ENCODE results near the gene SUZ12.
A peak's percentile ranks its signal among the peaks of the same experiment; 100 is the strongest.
"Not testable (repeated sequence)": the region's sequence is repeated elsewhere in the genome, so short reads cannot be mapped to it uniquely, and the experiment has no call there.

SUZ12 gene

DNA sequence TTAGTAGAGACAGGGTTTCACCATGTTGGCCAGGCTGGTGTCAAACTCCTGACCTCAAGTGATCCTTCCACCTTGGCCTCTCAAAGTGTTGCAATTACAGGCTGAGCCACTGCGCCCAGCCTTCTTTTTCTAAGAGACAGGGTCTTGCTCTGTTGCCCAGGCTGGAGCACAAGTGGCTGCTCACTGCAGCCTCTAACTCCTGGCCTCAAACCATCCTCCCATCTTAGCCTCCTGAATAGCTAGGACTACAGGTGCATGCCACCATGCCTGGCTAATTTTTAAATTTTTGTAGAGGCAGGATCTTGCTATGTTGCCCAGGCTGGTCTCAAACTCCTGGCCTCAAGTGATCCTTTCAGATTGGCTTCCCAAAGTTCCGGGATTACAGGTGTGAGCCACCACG is 15.1 kb downstream of the SUZ12 start:
- DNase-seq (ENCODE audit: low spot score): not testable (repeated sequence)

DNA sequence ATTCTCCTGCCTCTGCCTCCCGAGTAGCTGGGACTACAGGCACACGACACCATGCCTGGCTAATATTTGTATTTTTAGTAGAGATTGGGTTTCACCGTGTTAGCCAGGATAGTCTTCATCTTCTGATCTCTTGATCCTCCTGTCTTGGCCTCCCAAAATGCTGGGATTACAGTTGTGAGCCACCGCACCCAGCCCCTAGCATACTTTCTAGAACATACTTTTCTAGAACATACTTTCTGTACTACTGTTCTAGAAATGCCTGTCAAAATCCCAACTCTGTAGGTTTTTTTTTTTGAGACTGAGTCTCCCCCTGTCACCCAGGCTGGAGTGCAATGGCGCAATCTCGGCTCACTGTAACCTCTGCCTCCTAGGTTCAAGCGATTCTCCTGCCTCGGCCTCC is 27.3 kb downstream of the SUZ12 start:
- DNase-seq (ENCODE audit: low spot score): not testable (repeated sequence)

DNA sequence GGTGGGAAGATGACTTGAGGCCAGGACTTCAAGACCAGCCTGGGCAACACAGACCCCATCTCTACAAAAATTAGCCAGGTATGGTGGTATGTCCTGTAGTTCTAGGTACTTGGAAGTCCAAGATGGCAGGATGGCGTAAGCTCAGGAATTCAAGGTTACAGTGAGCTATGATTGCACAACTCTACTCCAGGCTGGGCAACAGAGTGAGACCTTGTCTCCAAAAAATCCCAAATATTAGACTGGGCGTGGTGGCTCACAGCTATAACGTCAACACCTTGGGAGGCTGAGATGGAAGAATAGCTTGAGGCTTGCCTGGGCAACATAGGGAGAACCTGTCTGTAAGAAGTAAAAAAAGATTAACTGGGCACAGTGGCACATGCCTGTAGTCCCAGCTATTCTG is 30.8 kb downstream of the SUZ12 start:
- no peak for DNase-seq (ENCODE audit: low spot score)

DNA sequence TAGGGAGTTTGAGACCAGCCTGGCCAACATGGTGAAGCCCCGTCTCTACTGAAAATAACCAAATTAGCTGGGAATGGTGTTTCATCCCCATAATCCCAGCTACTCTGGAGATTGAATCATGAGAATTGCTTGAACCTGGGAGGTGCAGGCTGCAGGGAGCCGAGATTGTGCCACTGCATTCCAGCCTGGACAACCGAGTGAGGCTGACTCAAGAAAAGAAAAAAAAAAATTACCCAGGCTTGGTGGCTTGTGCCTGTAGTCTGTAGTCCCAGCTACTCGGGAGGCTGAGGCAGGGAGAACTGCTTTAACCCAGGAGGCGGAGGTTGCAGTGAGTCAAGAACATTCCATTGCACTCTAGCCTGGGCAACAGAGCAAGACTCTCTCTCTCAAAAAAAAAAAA is 33.6 kb downstream of the SUZ12 start:
- not testable (repeated sequence) for DNase-seq (ENCODE audit: low spot score)

DNA sequence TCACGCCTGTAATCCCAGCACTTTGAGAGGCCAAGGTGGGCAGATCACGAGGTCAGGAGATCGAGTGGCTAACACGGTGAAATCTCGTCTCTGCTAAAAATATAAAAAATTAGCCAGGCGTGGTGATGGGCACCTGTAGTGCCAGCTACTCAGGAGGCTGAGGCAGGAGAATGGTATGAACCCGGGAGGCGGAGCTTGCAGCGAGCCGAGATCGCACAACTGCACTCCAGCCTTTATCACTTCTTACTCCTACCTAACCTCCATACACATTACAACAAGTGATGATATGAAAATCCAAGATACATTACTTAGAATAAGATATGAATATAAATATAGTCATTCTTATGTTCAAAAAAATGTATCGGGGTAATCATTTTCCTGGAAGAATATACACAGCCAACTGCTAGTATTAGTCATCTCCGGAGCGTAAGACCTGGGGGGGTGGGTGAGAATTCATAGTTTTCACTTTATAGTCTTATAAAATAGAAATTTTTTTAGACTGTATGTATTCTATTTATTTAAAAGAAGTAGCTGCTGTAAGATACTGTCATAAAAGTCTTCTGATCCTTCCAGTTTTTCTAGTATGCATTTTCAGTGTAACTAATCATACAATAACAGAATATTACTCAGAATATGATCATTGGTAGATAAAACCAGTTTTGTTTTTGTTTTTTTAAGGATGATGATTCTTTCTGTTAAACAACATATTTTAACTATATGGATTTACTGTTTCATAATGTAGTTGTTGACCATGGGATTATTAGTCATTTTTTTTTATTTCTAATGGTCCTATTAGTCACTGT is 37.7 kb downstream of the SUZ12 start:
- not testable (repeated sequence) for DNase-seq (ENCODE audit: low spot score)

DNA sequence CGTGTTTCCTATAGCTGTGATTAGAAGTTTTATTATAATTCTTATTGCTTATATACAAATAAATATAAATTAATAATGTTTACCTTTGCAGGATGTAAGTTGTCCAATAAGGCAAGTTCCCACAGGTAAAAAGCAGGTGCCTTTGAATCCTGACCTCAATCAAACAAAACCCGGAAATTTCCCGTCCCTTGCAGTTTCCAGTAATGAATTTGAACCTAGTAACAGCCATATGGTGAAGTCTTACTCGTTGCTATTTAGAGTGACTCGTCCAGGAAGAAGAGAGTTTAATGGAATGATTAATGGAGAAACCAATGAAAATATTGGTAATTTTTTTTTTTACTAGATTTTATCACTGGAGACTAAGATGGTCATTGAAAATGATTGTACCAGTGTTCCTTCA is 38.6 kb downstream of the SUZ12 start:
- DNase-seq (ENCODE audit: low spot score): not testable (repeated sequence)

DNA sequence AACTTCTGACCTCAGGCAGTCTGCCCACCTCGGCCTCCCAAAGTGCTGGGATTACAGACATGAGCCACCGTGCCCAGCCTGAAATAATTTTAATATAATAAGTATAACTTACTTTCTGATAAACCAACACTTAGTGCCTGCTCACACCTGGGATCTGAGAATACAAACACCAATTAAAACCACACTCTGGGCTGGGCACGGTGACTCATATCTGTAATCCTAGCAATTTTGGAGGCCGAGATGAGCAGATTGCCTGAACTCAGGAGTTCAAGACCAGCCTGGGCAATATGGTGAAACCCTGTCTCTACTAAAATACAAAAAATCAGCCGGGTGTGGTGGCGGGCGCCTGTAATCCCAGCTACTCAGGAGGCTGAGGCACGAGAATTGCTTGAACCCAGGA is 55.0 kb downstream of the SUZ12 start:
- not testable (repeated sequence) for DNase-seq (ENCODE audit: low spot score)

DNA sequence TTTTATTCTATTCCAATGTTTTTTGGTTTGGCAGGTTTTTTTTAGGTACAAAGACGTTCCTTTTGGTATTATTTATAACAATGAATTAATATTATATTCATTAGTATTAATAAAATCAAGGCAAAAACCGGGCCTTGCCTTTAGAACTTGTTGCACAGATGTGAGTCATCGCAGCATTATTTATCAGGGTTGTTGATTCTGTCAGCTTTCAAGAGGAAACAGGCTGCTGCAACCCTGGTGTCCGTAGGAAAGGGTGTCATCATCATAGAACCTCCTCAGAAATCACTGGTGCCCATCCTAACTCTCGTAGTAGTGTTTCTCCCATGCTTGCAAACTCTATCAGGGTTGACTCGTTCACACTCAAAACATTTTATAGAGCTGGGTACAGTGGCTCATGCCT is 60.2 kb downstream of the SUZ12 start:
- no peak for DNase-seq (ENCODE audit: low spot score)

DNA sequence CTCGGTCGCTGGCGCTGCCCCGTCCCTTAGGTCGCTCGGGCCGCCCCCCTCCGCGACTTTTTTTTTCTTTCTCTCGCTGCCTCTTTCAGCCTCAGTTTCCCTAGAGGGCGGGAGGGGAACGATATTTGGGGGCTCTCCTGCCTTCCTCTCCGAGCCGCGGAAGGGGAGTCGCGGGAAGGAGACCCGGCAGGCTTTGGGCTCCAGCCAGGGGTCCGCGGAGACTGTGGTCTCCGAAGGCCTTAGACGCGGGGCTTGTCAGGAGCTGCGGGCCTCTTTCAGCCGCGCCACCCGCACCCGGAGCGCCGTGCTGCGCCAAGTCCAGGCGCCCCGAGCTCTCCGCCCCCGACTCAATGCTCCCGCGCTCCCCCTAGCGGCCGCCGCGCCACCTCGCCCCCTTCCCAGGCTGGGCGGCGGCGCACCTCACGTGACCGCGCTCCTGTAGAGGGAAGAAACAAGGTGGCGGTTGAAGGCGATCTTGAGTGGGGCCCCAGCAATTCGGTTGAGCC is 70.2 kb downstream of the SUZ12 start, which contains the start of gene LRRC37B:
TSS of gene LRRC37B (plus strand) at position 427 of the 506 bp plus-strand sequence. CDS start 14,010 bp downstream, outside the sequence.
- DNase-seq (ENCODE audit: low spot score): peak; percentile 93

DNA sequence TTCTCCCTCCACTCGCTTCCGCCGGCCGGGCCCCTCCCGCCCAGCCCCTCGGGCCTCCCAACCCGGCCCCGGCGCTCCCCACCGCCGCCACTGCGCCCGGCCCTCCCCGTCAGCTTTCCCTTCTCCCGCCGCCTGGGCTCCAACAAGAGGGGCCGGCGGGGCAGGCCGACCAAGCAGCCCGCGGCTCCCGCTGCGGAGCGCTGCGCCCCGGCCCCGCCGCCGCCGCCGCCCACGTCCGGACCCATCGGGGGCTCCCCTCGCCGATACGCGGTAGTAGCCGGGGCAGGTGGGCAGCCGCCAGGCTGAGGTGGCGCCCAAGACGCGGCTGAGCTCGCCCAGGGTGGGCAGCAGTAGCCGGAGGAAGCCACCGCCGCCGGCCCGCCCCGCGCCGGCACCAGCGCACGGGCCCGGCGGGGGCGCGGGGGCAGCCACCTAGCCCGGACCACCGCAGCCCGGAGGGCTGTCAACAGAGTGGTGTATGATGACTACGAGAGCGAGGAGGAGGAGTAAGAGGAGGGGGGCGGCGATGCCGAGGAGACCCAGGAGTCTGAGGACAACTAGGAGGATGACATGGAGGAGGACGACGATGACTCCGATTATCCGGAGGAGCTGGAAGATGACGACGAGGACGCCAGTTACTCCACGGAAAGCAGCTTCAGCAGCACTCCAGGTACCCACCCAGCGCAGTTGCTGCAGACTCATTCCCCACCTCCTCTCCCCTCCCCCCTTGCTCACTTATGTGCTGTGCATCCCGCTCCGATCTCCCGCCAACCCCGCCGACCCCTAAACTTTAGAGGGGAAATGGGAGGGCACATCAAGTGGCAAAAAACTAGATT is 70.9 kb downstream of the SUZ12 start:
- DNase-seq (ENCODE audit: low spot score): peak; percentile 72

DNA sequence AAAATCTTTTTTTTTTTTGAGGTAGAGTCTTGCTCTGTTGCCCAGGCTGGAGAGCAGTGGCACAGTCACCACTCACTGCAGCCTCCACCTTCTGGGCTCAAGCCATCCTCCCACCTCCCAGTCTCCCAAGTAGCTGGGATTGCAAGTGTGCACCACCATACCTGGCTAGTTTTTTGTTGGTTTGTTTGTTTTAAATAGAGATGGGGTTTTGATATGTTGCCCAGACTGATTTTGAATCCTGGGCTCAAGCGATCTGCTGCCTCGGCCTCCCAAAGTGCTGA is 72.4 kb downstream of the SUZ12 start:
- no peak for DNase-seq (ENCODE audit: low spot score)

DNA sequence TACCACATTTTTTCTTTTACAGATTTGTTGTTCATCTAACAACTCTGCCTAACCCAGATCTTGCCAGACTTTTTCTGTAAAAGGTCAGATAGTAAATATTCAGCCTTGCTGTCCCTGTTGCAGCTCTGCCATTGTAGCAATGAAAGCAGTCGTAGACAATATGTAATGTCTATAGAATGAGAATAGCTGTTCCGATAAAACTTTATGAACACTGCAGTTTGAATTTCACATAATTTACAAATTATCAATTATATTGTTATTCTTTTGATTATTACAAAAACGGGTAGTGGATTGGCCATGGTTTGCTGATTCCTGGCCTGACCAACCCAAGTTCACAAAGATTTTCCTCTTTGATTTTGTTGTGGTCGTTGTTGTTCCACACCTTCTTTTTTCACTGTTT is 73.3 kb downstream of the SUZ12 start:
- no peak for DNase-seq (ENCODE audit: low spot score)

DNA sequence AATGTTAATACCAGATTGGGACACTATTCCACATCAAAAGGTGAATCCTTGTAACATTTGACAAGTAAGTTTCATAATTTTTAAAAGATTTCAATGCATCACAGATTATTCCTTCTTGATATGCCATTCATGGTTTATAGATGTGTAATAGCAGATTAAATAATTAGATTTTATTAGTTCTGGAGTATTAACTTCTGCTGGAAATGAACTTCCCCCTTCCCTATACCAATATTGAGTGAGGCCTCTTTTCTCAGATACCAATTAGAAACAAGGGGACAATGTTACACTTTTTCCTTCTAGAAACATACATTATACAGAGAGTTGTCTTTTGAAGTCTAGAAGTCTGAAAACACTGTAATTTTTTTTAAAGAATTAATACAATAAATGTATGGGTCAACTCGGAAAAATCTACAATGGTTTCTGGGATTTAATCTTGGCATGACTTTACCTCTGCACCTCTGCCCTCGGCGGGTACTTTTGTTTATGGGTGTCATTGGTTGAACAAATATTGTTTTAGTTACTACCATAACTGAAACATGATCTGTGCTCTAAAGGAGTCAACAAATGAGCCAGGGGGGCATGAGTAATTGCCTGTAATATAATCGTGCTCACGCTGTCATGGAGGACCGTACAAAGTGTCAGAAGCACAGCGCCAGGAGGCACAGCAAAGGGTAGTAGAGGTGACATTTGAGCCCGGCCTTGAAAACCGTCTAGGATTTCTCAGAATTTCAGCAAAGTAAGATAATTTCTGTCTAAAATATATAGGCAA is 78.6 kb downstream of the SUZ12 start:
- no peak for DNase-seq (ENCODE audit: low spot score)

DNA sequence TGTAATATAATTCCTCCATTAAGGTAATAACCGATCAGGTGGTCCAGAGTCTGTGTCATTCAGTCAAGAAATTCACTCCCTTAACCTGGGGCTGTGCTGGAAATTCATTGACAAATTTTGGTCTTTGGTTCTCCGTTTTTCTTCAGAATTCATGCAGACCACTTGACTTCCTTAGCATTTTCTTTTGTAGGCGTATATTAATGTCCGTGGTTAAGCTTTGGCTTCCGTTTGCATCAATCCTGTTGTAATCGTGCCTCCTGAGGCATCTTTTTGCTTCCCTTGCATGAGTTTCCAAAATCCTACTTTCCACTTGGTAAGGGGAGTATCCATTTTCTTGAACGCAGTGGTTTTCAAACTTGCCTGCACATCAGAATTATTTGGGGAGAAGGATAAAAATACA is 79.4 kb downstream of the SUZ12 start:
- no peak for DNase-seq (ENCODE audit: low spot score)

DNA sequence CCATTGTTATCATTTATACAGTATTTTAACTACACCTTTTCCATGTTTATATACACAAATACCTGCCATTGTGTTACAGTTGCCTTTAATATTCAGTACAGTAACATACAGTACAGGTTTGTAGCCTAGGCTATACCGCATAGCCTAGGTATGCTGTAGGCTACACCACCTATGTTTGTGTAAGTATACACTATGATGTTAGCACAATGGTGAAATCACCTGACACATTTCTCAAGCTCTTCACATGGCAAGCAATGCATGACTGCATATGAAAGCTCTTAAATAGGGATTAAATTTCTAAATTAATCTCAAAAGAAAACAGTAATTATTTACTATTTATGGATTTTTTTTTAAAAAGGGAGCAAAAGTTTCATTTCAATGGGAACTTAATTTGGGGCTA is 82.4 kb downstream of the SUZ12 start:
- DNase-seq (ENCODE audit: low spot score): no peak

DNA sequence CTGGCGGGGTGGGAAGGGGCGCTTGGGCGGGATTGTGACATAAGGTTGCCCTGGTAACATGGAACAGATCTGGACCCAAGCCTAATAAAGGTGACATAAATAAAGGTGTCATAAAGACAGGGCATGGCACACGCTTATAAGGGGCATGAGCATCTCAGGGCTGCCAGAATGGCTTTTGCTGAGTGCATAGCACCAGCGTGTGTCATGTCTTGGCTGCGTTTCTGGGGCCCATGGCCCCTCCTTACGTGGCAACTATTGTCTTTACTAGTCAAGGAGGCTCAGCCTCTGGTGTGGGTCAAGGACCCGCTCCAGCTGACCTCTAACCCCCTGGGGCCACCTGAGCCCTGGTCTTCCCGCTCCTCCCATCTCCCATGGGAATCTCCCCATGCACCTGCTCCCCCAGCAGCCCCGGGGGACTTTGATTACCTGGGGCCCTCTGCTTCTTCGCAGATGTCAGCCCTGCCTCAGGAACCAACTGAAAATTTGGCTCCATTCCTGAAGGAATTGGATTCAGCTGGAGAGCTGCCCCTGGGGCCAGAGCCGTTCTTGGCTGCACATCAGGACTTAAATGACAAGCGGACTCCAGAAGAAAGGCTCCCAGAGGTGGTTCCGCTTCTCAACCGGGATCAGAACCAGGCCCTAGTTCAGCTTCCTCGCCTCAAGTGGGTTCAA is 84.3 kb downstream of the SUZ12 start:
- DNase-seq (ENCODE audit: low spot score): no peak

DNA sequence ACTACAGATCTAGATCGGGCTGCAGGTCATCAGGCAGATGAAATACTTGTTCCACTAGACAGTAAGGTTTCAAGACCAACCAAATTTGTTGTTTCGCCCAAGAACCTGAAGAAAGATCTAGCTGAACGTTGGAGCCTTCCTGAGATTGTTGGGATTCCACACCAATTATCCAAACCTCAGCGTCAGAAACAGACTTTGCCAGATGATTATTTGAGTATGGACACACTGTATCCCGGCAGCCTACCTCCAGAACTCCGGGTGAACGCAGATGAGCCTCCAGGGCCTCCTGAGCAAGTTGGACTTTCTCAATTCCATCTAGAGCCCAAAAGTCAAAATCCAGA is 84.8 kb downstream of the SUZ12 start:
- no peak for DNase-seq (ENCODE audit: low spot score)

DNA sequence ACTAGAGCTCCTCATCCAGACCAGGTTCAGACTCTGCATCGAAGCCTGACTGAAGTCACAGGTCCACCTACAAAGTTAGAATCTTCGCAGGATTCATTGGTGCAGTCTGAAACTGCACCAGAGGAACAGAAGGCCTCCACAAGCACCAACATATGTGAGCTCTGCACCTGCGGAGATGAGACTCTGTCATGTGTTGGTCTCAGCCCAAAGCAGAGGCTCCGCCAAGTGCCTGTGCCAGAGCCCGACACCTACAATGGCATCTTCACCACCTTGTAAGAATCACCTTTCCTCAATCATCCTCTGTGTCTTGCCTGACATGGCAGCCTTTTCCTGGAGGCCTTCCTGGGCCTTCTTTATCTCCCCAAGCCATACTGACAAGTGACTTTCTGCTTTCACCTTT is 85.7 kb downstream of the SUZ12 start:
- DNase-seq (ENCODE audit: low spot score): not testable (repeated sequence)

DNA sequence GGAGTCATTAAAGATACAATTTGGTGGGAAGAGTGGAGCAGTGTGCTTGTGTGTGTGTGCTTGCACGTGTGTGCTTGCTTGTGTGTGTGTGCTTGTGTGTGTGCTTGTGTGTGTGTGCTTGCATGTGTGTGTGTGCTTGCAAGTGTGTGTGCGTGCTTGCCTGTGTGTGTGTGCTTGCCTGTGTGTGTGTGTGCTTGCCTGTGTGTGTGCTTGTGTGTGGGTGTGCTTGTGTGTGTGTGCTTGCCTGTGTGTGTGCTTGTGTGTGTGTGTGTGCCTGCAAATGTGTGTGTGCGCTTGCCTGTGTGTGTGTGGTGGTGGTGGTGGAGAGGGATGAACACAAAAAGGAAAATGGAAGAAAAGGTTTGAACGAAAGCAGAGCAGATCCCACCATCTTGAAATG is 90.5 kb downstream of the SUZ12 start:
- DNase-seq (ENCODE audit: low spot score): not testable (repeated sequence)

DNA sequence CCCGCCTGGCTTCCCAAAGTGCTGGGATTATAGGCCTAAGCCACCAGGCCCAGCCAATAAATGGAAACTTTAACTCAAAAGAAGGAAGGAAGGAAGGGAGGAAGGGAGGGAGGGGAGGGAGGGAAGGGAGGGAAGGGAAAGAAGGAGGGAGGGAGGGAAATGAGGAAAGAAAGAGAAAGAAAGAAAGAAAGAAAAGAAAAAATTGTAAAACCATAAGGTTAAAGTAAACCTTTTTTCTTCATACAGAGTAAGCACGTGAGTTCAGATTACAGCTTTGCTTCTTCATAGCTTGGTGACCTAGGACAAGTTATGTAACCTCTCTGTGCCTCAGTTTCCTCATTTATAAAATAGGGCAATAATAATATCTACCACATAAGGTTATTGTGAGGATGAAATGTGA is 96.4 kb downstream of the SUZ12 start:
- no peak for DNase-seq (ENCODE audit: low spot score)

DNA sequence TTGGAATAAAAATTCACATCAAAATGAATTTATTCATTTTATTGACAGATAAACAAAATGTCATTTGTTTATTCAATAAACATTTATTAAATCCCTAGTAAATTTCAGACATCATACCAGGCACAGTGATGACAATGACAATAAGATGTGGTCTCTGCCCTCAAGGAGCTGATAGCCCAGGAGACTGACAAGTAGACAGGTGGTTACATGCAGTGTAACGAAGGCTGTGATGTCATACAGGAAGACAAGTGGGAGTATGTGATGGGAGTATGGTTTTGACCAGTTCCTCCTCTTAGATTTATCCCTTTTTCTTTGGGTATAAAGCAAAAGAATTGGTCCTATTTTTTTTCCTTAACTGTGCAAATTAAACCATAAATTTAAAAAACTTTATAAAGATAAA is 97.0 kb downstream of the SUZ12 start:
- DNase-seq (ENCODE audit: low spot score): not testable (repeated sequence)

DNA sequence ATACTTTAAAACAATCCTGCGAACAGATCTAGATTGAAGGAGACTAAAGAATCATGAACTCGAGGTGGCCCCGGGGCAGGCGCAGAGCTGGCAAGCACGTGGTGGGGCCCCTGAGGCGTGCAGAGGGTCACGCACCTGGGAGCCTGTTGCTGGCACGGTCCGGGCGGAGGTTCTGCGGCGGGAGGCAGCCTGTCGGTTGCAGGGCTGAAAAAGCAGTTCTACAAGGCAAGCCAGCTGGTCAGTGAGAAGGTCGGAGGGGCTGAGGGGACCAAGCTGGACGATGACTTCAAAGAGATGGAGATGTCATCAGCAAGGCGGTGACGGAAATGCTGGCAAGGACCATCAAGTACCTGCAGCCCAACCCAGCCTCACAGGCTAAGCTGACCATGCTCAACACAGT is 103.4 kb downstream of the SUZ12 start:
- DNase-seq (ENCODE audit: low spot score): not testable (repeated sequence)
